Colonic mucosa (tissue), 4 donors: ENCODE measurements around the gene COL23A1. TPM values are rescaled to one million over a fixed set of nuclear protein-coding genes. Genes with fewer than 3 reads are reported as not detected.

Source experiments
- DNase-seq: peaks from one replicate; pipeline ENCODE4 v3.0.0-alpha.2; 2020
- H3K27ac ChIP-seq: fragments of 200-600 bp; one replicate; pipeline ENCODE4 v1.8.0; 2021
- H3K27me3 ChIP-seq: fragments of 200-600 bp; one replicate; pipeline ENCODE4 v1.8.0; 2021
- H3K36me3 ChIP-seq: fragments of 200-600 bp; one replicate; pipeline ENCODE4 v1.8.0; 2021
- H3K4me1 ChIP-seq: fragments of 200-600 bp; one replicate; pipeline ENCODE4 v1.8.0; 2021; ENCODE audit warnings: mild to moderate bottlenecking
- H3K4me3 ChIP-seq: fragments of 200-600 bp; one replicate; pipeline ENCODE4 v1.8.0; 2021
- H3K9ac ChIP-seq, 2 donors: one replicate each; pipeline ENCODE4 v1.7.0; 2013; ENCODE audit warnings: control low read depth in 2 of 2, low read depth in 2 of 2, low read length in 2 of 2
- H3K9me3 ChIP-seq: fragments of 200-600 bp; one replicate; pipeline ENCODE4 v1.8.0; 2021
- intact Hi-C: fragments of 100-400 bp; cut with DNase I; formaldehyde crosslinking; loops from one replicate; pipeline ENCODE4 v1.14.1; 2022
- total RNA-seq, 2 donors: library from RNA; stranded (reverse); fragmentation: NEBNext Ultra II Directional in 1 of 2; extraction: Animal tissue kit (Norgen Biotek cat#: 25700) in 1 of 2; gene quantifications; one replicate each; pipeline ENCODE4 v1.2.1, GENCODE V29; 2021
- TF ChIP-seq, protein P1 (sequence below): fragments of 200-600 bp; IDR thresholded peaks from one replicate; pipeline ENCODE4 v1.8.0; 2022; ENCODE audit warnings: antibody characterized with exemption, mild to moderate bottlenecking
- donor health status: healthy.
- donor health status: DM: no; HTN: no; CAD: no.
- donor health status: DM: no; HTN: no; CAD: no.

Gene COL23A1
- total RNA-seq, 2 donors from 2014 or later: 0.37 to 0.49 TPM

DNA sequence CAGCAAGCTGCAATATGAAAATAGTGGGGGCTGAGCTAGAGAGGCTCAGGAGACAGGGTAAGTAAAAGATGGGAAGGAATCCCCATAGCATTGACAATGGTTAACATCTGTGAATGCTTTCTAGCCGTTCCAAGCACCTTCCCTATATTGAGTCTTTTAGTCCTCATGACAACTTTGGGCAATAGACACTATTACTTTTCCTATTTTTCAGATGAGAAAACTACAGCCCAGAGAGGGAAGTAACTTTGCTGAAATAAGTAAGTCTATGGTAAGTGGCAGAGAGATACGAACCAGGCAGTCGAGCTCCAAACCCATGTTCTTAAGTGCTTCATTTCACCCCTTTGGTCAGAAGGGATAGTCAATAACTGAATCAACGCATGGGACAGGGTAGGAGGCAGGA is 94.5 kb downstream of the COL23A1 start:
- intact Hi-C loops: no loop called here
- Histone ChIP-seq H3K36me3 (no peaks in the 10 kb centered on the region), H3K9ac (no peak overlapping the region), H3K27ac (no peak overlapping the region), H3K9me3 (no peaks in the 10 kb centered on the region), H3K4me1 (no peaks in the 10 kb centered on the region), H3K4me3 (no peak overlapping the region), H3K27me3 (no peaks in the 10 kb centered on the region)
- TF ChIP-seq, protein P1, sequence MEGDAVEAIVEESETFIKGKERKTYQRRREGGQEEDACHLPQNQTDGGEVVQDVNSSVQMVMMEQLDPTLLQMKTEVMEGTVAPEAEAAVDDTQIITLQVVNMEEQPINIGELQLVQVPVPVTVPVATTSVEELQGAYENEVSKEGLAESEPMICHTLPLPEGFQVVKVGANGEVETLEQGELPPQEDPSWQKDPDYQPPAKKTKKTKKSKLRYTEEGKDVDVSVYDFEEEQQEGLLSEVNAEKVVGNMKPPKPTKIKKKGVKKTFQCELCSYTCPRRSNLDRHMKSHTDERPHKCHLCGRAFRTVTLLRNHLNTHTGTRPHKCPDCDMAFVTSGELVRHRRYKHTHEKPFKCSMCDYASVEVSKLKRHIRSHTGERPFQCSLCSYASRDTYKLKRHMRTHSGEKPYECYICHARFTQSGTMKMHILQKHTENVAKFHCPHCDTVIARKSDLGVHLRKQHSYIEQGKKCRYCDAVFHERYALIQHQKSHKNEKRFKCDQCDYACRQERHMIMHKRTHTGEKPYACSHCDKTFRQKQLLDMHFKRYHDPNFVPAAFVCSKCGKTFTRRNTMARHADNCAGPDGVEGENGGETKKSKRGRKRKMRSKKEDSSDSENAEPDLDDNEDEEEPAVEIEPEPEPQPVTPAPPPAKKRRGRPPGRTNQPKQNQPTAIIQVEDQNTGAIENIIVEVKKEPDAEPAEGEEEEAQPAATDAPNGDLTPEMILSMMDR: no peak
- no peak for DNase-seq

DNA sequence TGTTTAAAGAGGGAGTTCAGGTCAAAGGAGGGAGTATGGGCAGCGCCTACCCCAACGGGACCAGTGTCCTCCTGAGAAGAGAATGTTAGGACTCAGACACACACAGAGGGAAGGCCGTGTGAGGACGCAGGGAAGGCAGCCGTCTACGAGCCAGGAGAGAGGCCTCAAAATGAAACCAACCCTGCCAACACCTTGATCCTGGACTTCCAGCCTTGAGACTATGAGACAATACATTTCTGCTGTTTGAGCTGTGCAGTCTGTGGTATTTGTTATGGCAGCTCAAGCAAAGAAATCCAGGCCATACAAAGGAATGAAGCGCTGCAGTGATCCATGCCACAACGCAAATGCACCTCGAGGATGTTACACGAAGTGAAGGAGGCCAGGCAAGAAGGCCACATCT is 97.9 kb downstream of the COL23A1 start:
- Histone ChIP-seq H3K36me3 (no peaks in the 10 kb centered on the region), H3K27ac (no peak overlapping the region), H3K27me3 (no peaks in the 10 kb centered on the region), H3K4me3 (no peak overlapping the region), H3K9me3 (no peaks in the 10 kb centered on the region), H3K4me1 (no peaks in the 10 kb centered on the region), H3K9ac (no peak overlapping the region)
- intact Hi-C loops: no loop called here
- TF ChIP-seq, protein P1: no peak
- DNase-seq: no peak

DNA sequence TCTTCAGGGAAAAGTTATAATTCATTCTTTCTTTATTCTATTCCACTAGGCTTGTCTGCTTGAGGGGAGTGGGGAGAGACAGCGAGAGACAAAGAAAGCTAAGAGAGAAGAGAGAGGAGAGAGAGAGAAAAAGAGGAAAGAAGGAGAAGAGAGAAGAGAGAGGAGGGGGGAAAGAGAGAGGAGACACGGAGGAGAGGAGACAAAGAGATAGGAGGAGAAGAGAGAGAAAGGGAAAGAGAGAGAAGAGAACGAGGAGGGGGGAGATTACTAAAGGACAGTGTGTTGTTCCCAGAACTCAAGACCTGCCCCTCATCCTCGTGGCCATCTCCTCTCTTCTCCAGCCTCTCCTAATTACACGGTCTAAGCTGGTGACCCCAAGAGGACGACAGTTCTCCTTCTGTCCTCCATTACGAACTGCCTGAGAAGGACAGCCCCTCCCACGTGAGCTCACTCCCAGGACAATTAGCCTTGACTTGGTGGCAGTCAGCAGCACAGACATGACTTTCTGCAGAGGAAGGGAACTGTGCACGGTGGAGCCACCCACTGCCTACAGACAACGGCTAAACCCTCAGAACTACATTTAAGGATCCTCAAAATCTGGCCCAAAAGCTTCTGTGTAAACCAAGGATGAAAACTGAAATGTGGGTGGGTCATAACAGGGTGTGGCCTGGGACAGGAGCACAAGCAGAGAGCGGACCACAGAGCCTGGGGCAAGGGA is 99.1 kb downstream of the COL23A1 start:
- Histone ChIP-seq H3K27me3 (no peaks in the 10 kb centered on the region), H3K36me3 (no peaks in the 10 kb centered on the region), H3K27ac (no peak overlapping the region), H3K4me3 (no peak overlapping the region), H3K9me3 (no peaks in the 10 kb centered on the region), H3K4me1 (no peaks in the 10 kb centered on the region), H3K9ac (no peak overlapping the region)
- no peak for DNase-seq
- intact Hi-C loops: no loop called here
- TF ChIP-seq, protein P1: no peak

DNA sequence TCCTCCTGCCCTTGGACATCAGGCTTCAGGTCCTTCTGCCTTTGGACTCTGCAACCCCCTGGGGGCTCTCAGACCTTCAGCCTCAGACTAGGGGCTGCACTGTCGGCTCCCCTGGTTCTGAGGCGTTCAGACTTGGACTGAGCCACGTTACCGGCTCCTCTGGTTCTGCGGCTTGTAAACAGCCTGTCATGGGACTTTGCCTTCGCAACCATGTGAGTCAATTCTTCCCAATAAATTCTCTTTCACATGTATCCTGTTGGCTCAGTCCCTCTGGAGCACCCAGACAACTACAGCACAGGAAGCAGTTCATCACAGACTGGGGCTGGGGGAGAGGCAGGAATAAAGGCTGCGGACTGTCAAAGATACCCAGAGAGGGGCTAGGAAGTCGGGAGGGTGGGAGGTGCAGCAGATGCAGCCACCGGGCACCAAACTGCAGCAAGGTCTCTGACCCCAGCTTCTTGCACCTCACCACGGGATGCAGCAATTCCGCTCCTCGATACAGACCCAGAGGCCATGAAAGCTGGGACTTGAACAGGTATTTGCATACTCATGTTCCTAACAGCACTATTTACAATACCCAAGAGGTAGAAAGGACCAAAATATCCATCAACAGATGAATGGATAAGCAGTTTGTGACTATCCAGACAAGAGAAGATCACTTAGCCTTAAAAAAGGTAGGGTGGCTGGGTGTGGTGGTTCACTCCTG is 100.8 kb downstream of the COL23A1 start:
- Histone ChIP-seq H3K36me3 (no peaks in the 10 kb centered on the region), H3K27ac (no peak overlapping the region), H3K4me1 (no peaks in the 10 kb centered on the region), H3K9ac (no peak overlapping the region), H3K9me3 (no peaks in the 10 kb centered on the region), H3K27me3 (no peaks in the 10 kb centered on the region), H3K4me3 (no peak overlapping the region)
- intact Hi-C loops: no loop called here
- DNase-seq: no peak
- TF ChIP-seq, protein P1: no peak

DNA sequence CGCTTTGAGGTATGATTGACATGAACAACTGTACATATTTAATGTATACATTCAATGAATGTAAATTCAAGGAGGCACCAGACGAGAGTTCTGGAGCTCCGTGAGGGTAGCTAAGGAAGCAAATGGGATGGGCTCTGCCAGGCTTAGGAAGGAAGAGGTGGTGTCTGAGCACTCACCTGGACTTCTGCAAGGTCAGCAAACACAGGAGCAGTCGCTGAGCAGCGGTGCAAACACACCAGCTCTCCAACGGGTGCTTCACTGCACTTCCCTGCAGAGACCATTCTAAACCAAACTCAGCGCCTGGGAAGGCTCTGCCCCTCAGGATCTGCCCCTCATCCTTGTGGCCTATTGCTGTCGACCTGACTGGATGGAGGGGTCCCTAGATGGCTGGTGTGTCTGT is 101.5 kb downstream of the COL23A1 start:
- no peaks in the 10 kb centered on the region for H3K4me1 ChIP-seq
- intact Hi-C loops: no loop called here
- no peak overlapping the region for H3K9ac ChIP-seq
- TF ChIP-seq, protein P1: no peak
- no peak overlapping the region for H3K27ac ChIP-seq
- no peak for DNase-seq
- no peak overlapping the region for H3K4me3 ChIP-seq
- no peaks in the 10 kb centered on the region for H3K27me3 ChIP-seq
- H3K36me3 ChIP-seq: no peaks in the 10 kb centered on the region
- no peaks in the 10 kb centered on the region for H3K9me3 ChIP-seq
